ENCODE data around the gene CKLF.
"Not testable (repeated sequence)": the region's sequence is repeated elsewhere in the genome, so short reads cannot be mapped to it uniquely, and the experiment has no call there.

CKLF gene

GRCh38 chr16:66596986-66597848 lies 44.8 kb downstream of the CKLF start:
- no peak for DNase-seq (ENCODE audit: low read depth)

GRCh38 chr16:66598111-66598510 lies 45.7 kb downstream of the CKLF start:
- DNase-seq (ENCODE audit: low read depth): no peak

GRCh38 chr16:66599726-66600125 lies 47.4 kb downstream of the CKLF start:
- no peak for DNase-seq (ENCODE audit: low read depth)

GRCh38 chr16:66600477-66600876 lies 48.1 kb downstream of the CKLF start:
- DNase-seq (ENCODE audit: low read depth): no peak

GRCh38 chr16:66601471-66601870 lies 49.1 kb downstream of the CKLF start:
- DNase-seq (ENCODE audit: low read depth): no peak

- peak; percentile 43 for DNase-seq (ENCODE audit: low read depth)
Measured at GRCh38 chr16:66603537-66604375, 51.4 kb downstream of the CKLF start.

GRCh38 chr16:66604376-66605176 lies 52.2 kb downstream of the CKLF start, which contains the start of gene CMTM3:
TSS of gene CMTM3 (plus strand) at chr16:66604704. CDS start at chr16:66604806, 102 bp downstream.
- peak; percentile 62 for DNase-seq (ENCODE audit: low read depth)

GRCh38 chr16:66605177-66605978 lies 53.0 kb downstream of the CKLF start:
- peak; percentile 20 for DNase-seq (ENCODE audit: low read depth)

GRCh38 chr16:66605979-66606751 lies 53.8 kb downstream of the CKLF start:
- no peak for DNase-seq (ENCODE audit: low read depth)

GRCh38 chr16:66608241-66609138 lies 56.1 kb downstream of the CKLF start:
- DNase-seq (ENCODE audit: low read depth): peak; percentile 80

- no peak for DNase-seq (ENCODE audit: low read depth)
Measured at GRCh38 chr16:66609139-66609510, 56.7 kb downstream of the CKLF start.

- no peak for DNase-seq (ENCODE audit: low read depth)
Measured at GRCh38 chr16:66610111-66610820, 57.9 kb downstream of the CKLF start.

GRCh38 chr16:66611911-66612310 lies 59.5 kb downstream of the CKLF start:
- DNase-seq (ENCODE audit: low read depth): not testable (repeated sequence)

GRCh38 chr16:66612422-66612821 lies 60.0 kb downstream of the CKLF start:
- no peak for DNase-seq (ENCODE audit: low read depth)

- no peak for DNase-seq (ENCODE audit: low read depth)
Measured at GRCh38 chr16:66614161-66614802, 61.9 kb downstream of the CKLF start.

Measured in stimulated activated CD8-positive, alpha-beta memory T cell treated with anti-CD3 and anti-CD28 coated beads, Interleukin-4, amount 100 ng/mL, for 24 hours (primary cell).